ENCODE measurements around the gene CAMK2G.

DNA sequence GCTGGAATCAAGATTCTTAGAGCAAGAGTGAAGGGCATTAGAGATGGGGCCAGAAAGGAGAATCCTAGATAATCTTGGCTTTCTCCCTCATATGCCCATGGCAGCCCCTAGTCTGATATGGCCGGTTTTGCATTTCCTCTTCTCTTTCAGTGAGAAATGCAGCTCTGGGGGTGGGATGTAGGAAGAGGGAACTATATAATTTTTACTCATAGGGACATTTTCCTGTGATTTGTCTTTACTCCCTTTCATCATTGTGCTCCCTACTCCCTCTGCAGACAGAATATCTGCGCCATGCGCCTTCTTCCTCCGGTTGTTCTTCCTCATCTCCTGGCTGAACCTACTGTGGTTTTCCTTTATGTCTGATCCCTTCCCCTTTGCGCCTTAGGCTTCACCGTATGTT, 109.3 kb downstream of the CAMK2G start:
- TF ChIP-seq, protein P1, sequence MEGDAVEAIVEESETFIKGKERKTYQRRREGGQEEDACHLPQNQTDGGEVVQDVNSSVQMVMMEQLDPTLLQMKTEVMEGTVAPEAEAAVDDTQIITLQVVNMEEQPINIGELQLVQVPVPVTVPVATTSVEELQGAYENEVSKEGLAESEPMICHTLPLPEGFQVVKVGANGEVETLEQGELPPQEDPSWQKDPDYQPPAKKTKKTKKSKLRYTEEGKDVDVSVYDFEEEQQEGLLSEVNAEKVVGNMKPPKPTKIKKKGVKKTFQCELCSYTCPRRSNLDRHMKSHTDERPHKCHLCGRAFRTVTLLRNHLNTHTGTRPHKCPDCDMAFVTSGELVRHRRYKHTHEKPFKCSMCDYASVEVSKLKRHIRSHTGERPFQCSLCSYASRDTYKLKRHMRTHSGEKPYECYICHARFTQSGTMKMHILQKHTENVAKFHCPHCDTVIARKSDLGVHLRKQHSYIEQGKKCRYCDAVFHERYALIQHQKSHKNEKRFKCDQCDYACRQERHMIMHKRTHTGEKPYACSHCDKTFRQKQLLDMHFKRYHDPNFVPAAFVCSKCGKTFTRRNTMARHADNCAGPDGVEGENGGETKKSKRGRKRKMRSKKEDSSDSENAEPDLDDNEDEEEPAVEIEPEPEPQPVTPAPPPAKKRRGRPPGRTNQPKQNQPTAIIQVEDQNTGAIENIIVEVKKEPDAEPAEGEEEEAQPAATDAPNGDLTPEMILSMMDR (IDR thresholded peaks at IDR 0.05; ENCODE audit: low read depth, low read length, poor library complexity, severe bottlenecking) = no peak
- no peak for TF ChIP-seq EZH2phosphoT487 (IDR thresholded peaks at IDR 0.05; ENCODE audit: borderline replicate concordance, low read length)

Measured in DOHH2 (cell line).